ENCODE data around the gene WDR88. TPM values are rescaled to one million over a fixed set of nuclear protein-coding genes. Genes with fewer than 3 reads are reported as not detected.

Gene WDR88
- total and polyA plus RNA-seq, 2 of the 8 experiments (the other 6 are each of a cell fraction or from before 2014, with no cell fraction given) = not detected

DNA sequence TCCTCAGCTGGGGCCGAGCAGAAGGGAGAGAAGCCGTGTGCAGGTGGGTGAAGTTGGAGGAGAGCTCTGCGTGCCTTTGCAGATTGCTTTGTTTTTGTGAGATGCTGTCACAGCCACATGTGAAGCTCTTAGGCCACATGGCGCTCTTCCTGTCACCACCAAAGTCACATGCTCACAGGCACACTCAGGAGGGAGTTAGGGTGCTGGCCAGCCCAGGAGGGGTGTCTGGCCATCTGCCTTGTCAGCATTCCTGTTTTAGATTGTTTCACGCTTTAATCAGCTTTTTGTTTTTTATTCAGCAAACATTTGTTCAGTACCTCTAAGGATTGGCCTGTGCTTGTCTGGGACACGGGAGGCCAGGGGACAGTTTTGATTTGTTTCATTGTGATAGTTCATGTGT is 29.0 kb upstream of the WDR88 start (continued):
- TF ChIP-seq, protein P1, sequence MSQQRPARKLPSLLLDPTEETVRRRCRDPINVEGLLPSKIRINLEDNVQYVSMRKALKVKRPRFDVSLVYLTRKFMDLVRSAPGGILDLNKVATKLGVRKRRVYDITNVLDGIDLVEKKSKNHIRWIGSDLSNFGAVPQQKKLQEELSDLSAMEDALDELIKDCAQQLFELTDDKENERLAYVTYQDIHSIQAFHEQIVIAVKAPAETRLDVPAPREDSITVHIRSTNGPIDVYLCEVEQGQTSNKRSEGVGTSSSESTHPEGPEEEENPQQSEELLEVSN (IDR thresholded peaks at IDR 0.05) = no peak
- TF ChIP-seq ASH2L (IDR thresholded peaks at IDR 0.05; ENCODE audit: low read length) (no peak), EGR1 (IDR thresholded peaks at IDR 0.05; ENCODE audit: borderline replicate concordance, low read depth, low read length) (no peak), YY1 (IDR thresholded peaks at IDR 0.05; ENCODE audit: low read depth, low read length) (no peak), TCF12 (IDR thresholded peaks at IDR 0.05; ENCODE audit: low read depth, low read length) (no peak), KDM5A (IDR thresholded peaks at IDR 0.05; ENCODE audit: low read length) (no peak), BCL11A (IDR thresholded peaks at IDR 0.05; ENCODE audit: low read depth in 2 of 2, low read length in 2 of 2) (no peak)

All from H1 (cell line).